WERI-Rb-1 (cell line): Measurements from ENCODE around the gene KRT73.

Experiments used
- DNase-seq: peaks from one replicate; pipeline ENCODE4 v3.0.0-alpha.2; 2020
- H3K27ac ChIP-seq: fragments of 250-450 bp; sonication (Bioruptor Pico); 2 replicates; pipeline ENCODE4 v1.5.1; 2020; ENCODE audit warnings: mild to moderate bottlenecking, moderate library complexity
- H3K27me3 ChIP-seq: fragments of 250-450 bp; sonication (Bioruptor Pico); 2 replicates; pipeline ENCODE4 v1.5.1; 2021; ENCODE audit warnings: mild to moderate bottlenecking, low read depth, moderate library complexity; ENCODE audit not compliant: insufficient read depth, severe bottlenecking
- H3K36me3 ChIP-seq: fragments of 250-450 bp; sonication (Bioruptor Pico); 2 replicates; pipeline ENCODE4 v1.5.1; 2020; ENCODE audit warnings: mild to moderate bottlenecking, moderate library complexity
- H3K4me3 ChIP-seq: 2 replicates; pipeline ENCODE4 v1.5.1; 2011; ENCODE audit warnings: low read depth, mild to moderate bottlenecking, control low read depth, low read length
- H3K9me3 ChIP-seq: fragments of 250-450 bp; sonication (Bioruptor Pico); 2 replicates; pipeline ENCODE4 v1.5.1; 2021; ENCODE audit warnings: mild to moderate bottlenecking, moderate library complexity; ENCODE audit not compliant: severe bottlenecking
- CTCF ChIP-seq: IDR thresholded peaks from 2 replicates; pipeline ENCODE4 v1.5.1; 2011; ENCODE audit warnings: low read depth, mild to moderate bottlenecking, control low read depth, inconsistent platforms, low read length

Gene KRT73

GRCh38 chr12:52631676-52632459 lies 13.5 kb upstream of the KRT73 start:
- no peak for TF ChIP-seq CTCF
- no peak for DNase-seq
- no peaks in the 10 kb centered on the region for H3K9me3 ChIP-seq
- H3K27me3 ChIP-seq, result peaks cover 78% of the 10 kb centered on the region
- no peak overlapping the region for H3K4me3 ChIP-seq
- no peaks in the 10 kb centered on the region for H3K36me3 ChIP-seq
- H3K27ac ChIP-seq, result no peak overlapping the region

GRCh38 chr12:52631264-52631663 lies 12.9 kb upstream of the KRT73 start:
- Histone ChIP-seq H3K36me3 (no peaks in the 10 kb centered on the region), H3K4me3 (no peak overlapping the region), H3K27me3 (peaks cover 77% of the 10 kb centered on the region), H3K9me3 (no peaks in the 10 kb centered on the region), H3K27ac (no peak overlapping the region)
- DNase-seq, result no peak
- no peak for TF ChIP-seq CTCF

- no peak overlapping the region for H3K27ac ChIP-seq
- DNase-seq, result no peak
- H3K27me3 ChIP-seq, result peaks cover 78% of the 10 kb centered on the region
- H3K36me3 ChIP-seq, result no peaks in the 10 kb centered on the region
- no peak overlapping the region for H3K4me3 ChIP-seq
- no peaks in the 10 kb centered on the region for H3K9me3 ChIP-seq
- TF ChIP-seq CTCF, result no peak
Observed at GRCh38 chr12:52630599-52631200, 12.3 kb upstream of the KRT73 start.

- Histone ChIP-seq H3K36me3 (no peaks in the 10 kb centered on the region), H3K27ac (no peak overlapping the region), H3K9me3 (no peaks in the 10 kb centered on the region), H3K4me3 (no peak overlapping the region), H3K27me3 (peaks cover 76% of the 10 kb centered on the region)
- no peak for DNase-seq
- no peak for TF ChIP-seq CTCF
Observed at GRCh38 chr12:52630008-52630500, 11.7 kb upstream of the KRT73 start.

GRCh38 chr12:52629281-52630007 lies 11.1 kb upstream of the KRT73 start:
- Histone ChIP-seq H3K27me3 (peaks cover 78% of the 10 kb centered on the region), H3K9me3 (no peaks in the 10 kb centered on the region), H3K27ac (no peak overlapping the region), H3K36me3 (no peaks in the 10 kb centered on the region), H3K4me3 (no peak overlapping the region)
- no peak for DNase-seq
- no peak for TF ChIP-seq CTCF
